HEK293T (cell line): ENCODE data around the gene SSBP2.

Source experiments
- BHLHE40 ChIP-seq: fragments of 450-650 bp; IDR thresholded peaks from 2 replicates; pipeline ENCODE4 v1.6.1; 2016; ENCODE audit warnings: mild to moderate bottlenecking, moderate library complexity, borderline replicate concordance
- ELF4 ChIP-seq: fragments of 450-650 bp; IDR thresholded peaks from 2 replicates; pipeline ENCODE4 v1.6.1; 2017; ENCODE audit warnings: antibody characterized with exemption
- FOXA1 ChIP-seq: fragments of 450-650 bp; IDR thresholded peaks from 2 replicates; pipeline ENCODE4 v1.6.1; 2016; ENCODE audit warnings: mild to moderate bottlenecking
- NFRKB ChIP-seq: fragments of 450-650 bp; IDR thresholded peaks from 2 replicates; pipeline ENCODE4 v1.6.1; 2016; ENCODE audit warnings: mild to moderate bottlenecking, moderate library complexity
- SP1 ChIP-seq: fragments of 450-650 bp; IDR thresholded peaks from 2 replicates; pipeline ENCODE4 v1.6.1; 2017

- TF ChIP-seq BHLHE40 (no peak), FOXA1 (no peak), SP1 (no peak), ELF4 (no peak), NFRKB (no peak)
Observed at GRCh38 chr5:81688215-81688614, 62.7 kb downstream of the SSBP2 start.
